Fibroblast of pulmonary artery (primary cell): Measurements from ENCODE around the gene GAPDHS.

Source experiments
- DNase-seq: peaks from one replicate; pipeline ENCODE4 v3.0.0-alpha.2; 2010; ENCODE audit warnings: low read depth
- H3K4me3 ChIP-seq: replicated peaks from 2 replicates; pipeline ENCODE4 v1.5.1; 2011; ENCODE audit warnings: low read depth, mild to moderate bottlenecking, control low read depth, low read length, moderate library complexity
- CTCF ChIP-seq: IDR thresholded peaks from 2 replicates; pipeline ENCODE4 v1.5.1; 2011; ENCODE audit warnings: mild to moderate bottlenecking, control low read depth, low read length, inconsistent platforms; ENCODE audit errors: missing control alignments

Gene GAPDHS

GRCh38 chr19:35551091-35551810 is 18.0 kb downstream of the GAPDHS start:
- DNase-seq, result no peak
- TF ChIP-seq CTCF, result no peak
- H3K4me3 ChIP-seq, result no peak overlapping the region

- DNase-seq, result no peak
- no peak for TF ChIP-seq CTCF
- H3K4me3 ChIP-seq, result no peak overlapping the region
Observed at GRCh38 chr19:35552534-35553384, 19.5 kb downstream of the GAPDHS start.

GRCh38 chr19:35553385-35554000 is 20.2 kb downstream of the GAPDHS start:
- H3K4me3 ChIP-seq, result no peak overlapping the region
- no peak for DNase-seq
- TF ChIP-seq CTCF, result no peak

GRCh38 chr19:35554076-35554475 is 20.8 kb downstream of the GAPDHS start:
- no peak for TF ChIP-seq CTCF
- DNase-seq, result no peak
- H3K4me3 ChIP-seq, result no peak overlapping the region

GRCh38 chr19:35555301-35556005 is 22.2 kb downstream of the GAPDHS start:
- DNase-seq, result peak; percentile 36
- TF ChIP-seq CTCF, result peak; percentile 30
- no peak overlapping the region for H3K4me3 ChIP-seq

- no peak overlapping the region for H3K4me3 ChIP-seq
- no peak for TF ChIP-seq CTCF
- no peak for DNase-seq
Observed at GRCh38 chr19:35556025-35556590, 22.9 kb downstream of the GAPDHS start.
